GM12878 (cell line): ENCODE measurements around the gene CNNM3. TPM values are rescaled to one million over a fixed set of nuclear protein-coding genes. Genes with fewer than 3 reads are reported as not detected.

Experiments used
- ATAC-seq: fragments of 200-7000 bp; cut with Tn5 transposase; 3 replicates; pipeline ENCODE4 v1.9.1; 2020; ENCODE audit warnings: mild to moderate bottlenecking, moderate library complexity
- BruUV-seq: library from RNA; stranded (reverse); fragments of 400-500 nt; replicated peaks from 2 replicates; lab custom pipeline; 2021; lab: Mats Ljungman, UMichigan
- CTCF ChIA-PET: fragments of 300-600 bp; sonication (Branson Sonifier 250); formaldehyde crosslinking; extraction: SDS; loops from one replicate; lab custom pipeline; 2021; ENCODE audit warnings: inconsistent platforms; lab: Yijun Ruan, JAX
- POLR2A ChIA-PET: fragments of 350-600 bp; formaldehyde crosslinking; extraction: SDS; loops from one replicate; lab custom pipeline; 2021; ENCODE audit warnings: inconsistent platforms; lab: Charles Lee
- RAD21 ChIA-PET: fragments of 300-600 bp; sonication (Branson Sonifier 250); formaldehyde crosslinking; loops from one replicate; lab custom pipeline; 2023; ENCODE audit warnings: antibody characterized with exemption; ENCODE audit not compliant: unreplicated experiment; lab: Charles Lee
- SMC1A ChIA-PET: fragments of 300-600 bp; sonication (Branson Sonifier 250); formaldehyde crosslinking; loops from one replicate; lab custom pipeline; 2023; ENCODE audit not compliant: unreplicated experiment, uncharacterized antibody; lab: Charles Lee
- DNase-seq: peaks from one replicate; pipeline ENCODE4 v3.0.0-alpha.2; 2011; ENCODE audit warnings: low read depth, low spot score
- FAIRE-seq: peaks from 3 replicates; lab custom pipeline; 2011; peaks lifted over from hg19 to GRCh38; lab: Jason Lieb, UNC
- H2AFZ ChIP-seq: 2 replicates; pipeline ENCODE4 v1.6.0; 2011; ENCODE audit warnings: low read depth, low read length, control low read depth; ENCODE audit not compliant: control insufficient read depth
- H3K27ac ChIP-seq: 2 replicates; pipeline ENCODE4 v1.5.1; 2011; ENCODE audit warnings: control low read depth; ENCODE audit not compliant: control insufficient read depth, insufficient read depth
- H3K27me3 ChIP-seq, 2 experiments: replicated peaks in 1 of 2; 2 replicates each; pipeline versions ENCODE4 v1.6.0 to v1.6.1; 2011; ENCODE audit warnings: low read length in 1 of 2; ENCODE audit not compliant: control insufficient read depth in 2 of 2, insufficient read depth in 2 of 2
- H3K36me3 ChIP-seq, 2 experiments: 2 replicates each; pipeline ENCODE4 v1.5.1; 2011; ENCODE audit warnings: low read length in 1 of 2; ENCODE audit not compliant: control insufficient read depth in 2 of 2, insufficient read depth in 2 of 2
- H3K4me1 ChIP-seq: 2 replicates; pipeline ENCODE4 v1.6.1; 2011; ENCODE audit warnings: mild to moderate bottlenecking, low read length, moderate library complexity, mixed read lengths; ENCODE audit not compliant: control insufficient read depth, insufficient read depth
- H3K4me2 ChIP-seq: 2 replicates; pipeline ENCODE4 v1.6.0; 2011; ENCODE audit warnings: control low read depth; ENCODE audit not compliant: control insufficient read depth, insufficient read depth
- H3K4me3 ChIP-seq: fragments of 200-600 bp; sonication (generic); 2 replicates; pipeline ENCODE4 v1.5.1; 2016
- H3K79me2 ChIP-seq: 2 replicates; pipeline ENCODE4 v1.6.0; 2011; ENCODE audit warnings: low read length; ENCODE audit not compliant: control insufficient read depth, insufficient read depth
- H3K9ac ChIP-seq: 2 replicates; pipeline ENCODE4 v1.8.0; 2011; ENCODE audit warnings: low read length, control low read depth, mixed read lengths; ENCODE audit not compliant: control insufficient read depth, insufficient read depth
- H3K9me3 ChIP-seq: replicated peaks from 3 replicates; pipeline ENCODE4 v1.5.1; 2011; ENCODE audit warnings: mild to moderate bottlenecking, low read length; ENCODE audit not compliant: control insufficient read depth, insufficient read depth
- H4K20me1 ChIP-seq: 2 replicates; pipeline ENCODE4 v1.6.0; 2011; ENCODE audit not compliant: control insufficient read depth, insufficient read depth
- GABPA ChIP-seq: IDR thresholded peaks from 2 replicates; pipeline ENCODE4 v1.6.1; 2014; ENCODE audit warnings: antibody characterized with exemption, low read depth, mild to moderate bottlenecking, inconsistent platforms
- REST ChIP-seq: IDR thresholded peaks from 2 replicates; pipeline ENCODE4 v1.6.1; 2012; ENCODE audit warnings: mild to moderate bottlenecking, low read depth, low read length
- ZNF384 ChIP-seq: IDR thresholded peaks from 2 replicates; pipeline ENCODE4 v1.6.1; 2012; ENCODE audit warnings: low read depth, mild to moderate bottlenecking, low read length, improper control_type of control experiment, borderline replicate concordance
- WGBS: methylation state at CpG from one replicate; pipeline ENCODE4 v1.1.6; 2016; ENCODE audit warnings: low lambda C conversion rate; ENCODE audit not compliant: insufficient replicate concordance, insufficient coverage; ENCODE audit errors: missing lambda C conversion rate; 5-methylcytosine and 5-hydroxymethylcytosine counted together
- in situ Hi-C: fragments of 300-500 bp; cut with MboI; formaldehyde crosslinking; loops from 9 replicates; pipeline ENCODE4 v1.14.3; 2018; ENCODE audit warnings: mixed read lengths
- intact Hi-C: fragments of 100-400 bp; cut with micrococcal nuclease; formaldehyde crosslinking; loops from one replicate; pipeline ENCODE4 v1.14.2; 2022; ENCODE audit not compliant: unreplicated experiment
- polyA plus RNA-seq, 11 experiments: library from polyadenylated mRNA; depleted of rRNA in 4 of 11; unstranded in 6 of 11; stranded (reverse) in 5 of 11; fragments of >200 nt; fragmentation: Nextera tagmentation in 4 of 11; fragmentation: Illumina TruSeq in 1 of 11; extraction: Ambion mirVana in 4 of 11; extraction: Trizol in 1 of 11; gene quantifications; 1 replicate in 1 of 11; 2 replicates in 10 of 11; pipeline versions ENCODE4 v1.2.1 to v1.2.3, GENCODE V29; 2011 to 2016; ENCODE audit warnings: inconsistent platforms in 2 of 11, missing spikeins in 2 of 11, low read depth in 1 of 11
- total RNA-seq, 4 experiments: library from RNA; depleted of rRNA in 3 of 4; stranded (reverse); fragments of >200 nt in 3 of 4; fragmentation: Illumina TruSeq in 1 of 4; extraction: Trizol in 1 of 4; gene quantifications; 2 replicates each; pipeline versions ENCODE4 v1.2.1 to v1.2.3, GENCODE V29; 2013 to 2021

CNNM3 gene
- total and polyA plus RNA-seq, 10 of the 15 experiments (the other 5 are each of a cell fraction or from before 2014, with no cell fraction given): 0.72 to 14.3 (median 4.0) TPM

GRCh38 chr2:96787411-96787810, 28.7 kb upstream of the CNNM3 start:
- H3K4me1 ChIP-seq: no peaks in the 10 kb centered on the region
- in situ Hi-C loops: no loop called here
- FAIRE-seq (no peak), DNase-seq (no peak), ATAC-seq (no peak)
- ChIA-PET POLR2A (interaction anchor here (1.0 kb wide), 1 partner anchor 9 kb away, joined by 4 read pairs; no protein-coding TSS in a partner anchor), SMC1A (interaction anchor here (0.6 kb wide), 1 partner anchor 27 kb away, joined by 3 read pairs; no protein-coding TSS in a partner anchor), RAD21 (interaction anchor here (1.4 kb wide), 1 partner anchor 14 kb away, joined by 4 read pairs; no protein-coding TSS in a partner anchor), CTCF (interaction anchor here (0.9 kb wide), 1 partner anchor 24 kb away, joined by 5 read pairs; no protein-coding TSS in a partner anchor)
- WGBS: 91% methylated on average over 3 of the region's 3 CpGs
- no peak for TF ChIP-seq REST
- no peak for TF ChIP-seq ZNF384
- TF ChIP-seq GABPA: no peak
- no peaks in the 10 kb centered on the region for H3K27me3 ChIP-seq
- intact Hi-C loops: no loop called here
- no peaks in the 10 kb centered on the region; the same call in 1 of the 2 replicates for H3K79me2 ChIP-seq
- no peak overlapping the region for H3K9ac ChIP-seq
- no peak overlapping the region for H3K27ac ChIP-seq
- no peak overlapping the region for H3K4me2 ChIP-seq
- no peaks in the 10 kb centered on the region for H4K20me1 ChIP-seq
- BruUV-seq: no TSS peak
- H3K36me3 ChIP-seq: no peaks in the 10 kb centered on the region
- H3K4me3 ChIP-seq: no peak overlapping the region
- H2AFZ ChIP-seq: no peak overlapping the region
- H3K9me3 ChIP-seq: no peaks in the 10 kb centered on the region
